H9 (cell line): ENCODE results near the gene TMEM273. TPM values are rescaled to one million over a fixed set of nuclear protein-coding genes. Genes with fewer than 3 reads are reported as not detected.
A peak's percentile ranks its signal among the peaks of the same experiment; 100 is the strongest.

Experiments
- DNase-seq: peaks from one replicate; pipeline ENCODE4 v3.0.0-alpha.2; 2017
- H2AFZ ChIP-seq: one replicate; pipeline ENCODE4 v1.6.1; 2013; ENCODE audit warnings: mild to moderate bottlenecking, low read length, control low read depth, moderate library complexity
- H2AK5ac ChIP-seq: 2 replicates; pipeline ENCODE4 v1.6.1; 2013; ENCODE audit warnings: low read length, control low read depth, mixed read lengths; ENCODE audit not compliant: insufficient read length
- H2BK120ac ChIP-seq: one replicate; pipeline ENCODE4 v1.6.1; 2013; ENCODE audit warnings: low read depth, mild to moderate bottlenecking, low read length, control low read depth, inconsistent platforms; ENCODE audit not compliant: poor library complexity, severe bottlenecking
- H2BK12ac ChIP-seq: 2 replicates; pipeline ENCODE4 v1.6.1; 2013; ENCODE audit warnings: low read length, control low read depth, mixed read lengths, low read depth; ENCODE audit not compliant: insufficient read length
- H2BK15ac ChIP-seq: 2 replicates; pipeline ENCODE4 v1.6.1; 2013; ENCODE audit warnings: low read depth, low read length, control low read depth
- H2BK20ac ChIP-seq: one replicate; pipeline ENCODE4 v1.6.1; 2013; ENCODE audit warnings: low read depth, mild to moderate bottlenecking, low read length, control low read depth, inconsistent platforms; ENCODE audit not compliant: poor library complexity, severe bottlenecking
- H2BK5ac ChIP-seq: 2 replicates; pipeline ENCODE4 v1.6.1; 2013; ENCODE audit warnings: low read length, control low read depth, mixed read lengths; ENCODE audit not compliant: insufficient read length
- H3K14ac ChIP-seq: 2 replicates; pipeline ENCODE4 v1.6.1; 2013; ENCODE audit warnings: low read length, control low read depth; ENCODE audit not compliant: insufficient read depth
- H3K18ac ChIP-seq: 2 replicates; pipeline ENCODE4 v1.6.1; 2013; ENCODE audit warnings: low read depth, mild to moderate bottlenecking, mixed read lengths, low read length, control low read depth; ENCODE audit not compliant: insufficient read length
- H3K23ac ChIP-seq: 2 replicates; pipeline ENCODE4 v1.6.1; 2013; ENCODE audit warnings: low read length, control low read depth, mixed read lengths, low read depth; ENCODE audit not compliant: insufficient read length
- H3K23me2 ChIP-seq: 2 replicates; pipeline ENCODE4 v1.6.1; 2013; ENCODE audit warnings: low read depth, mild to moderate bottlenecking, mixed read lengths, low read length, control low read depth; ENCODE audit not compliant: insufficient read length, poor library complexity, severe bottlenecking
- H3K27ac ChIP-seq: 2 replicates; pipeline ENCODE4 v1.5.1; 2013; ENCODE audit warnings: low read length, control low read depth, mixed read lengths, low read depth; ENCODE audit not compliant: insufficient read length
- H3K27me3 ChIP-seq: 2 replicates; pipeline ENCODE4 v1.6.1; 2013; ENCODE audit warnings: low read length, control low read depth, inconsistent platforms; ENCODE audit not compliant: insufficient read depth
- H3K4ac ChIP-seq: 2 replicates; pipeline ENCODE4 v1.6.1; 2013; ENCODE audit warnings: low read depth, mild to moderate bottlenecking, control low read depth, inconsistent platforms, low read length, moderate library complexity
- H3K4me1 ChIP-seq: 2 replicates; pipeline ENCODE4 v1.6.1; 2013; ENCODE audit warnings: low read length, control low read depth, inconsistent platforms; ENCODE audit not compliant: insufficient read depth
- H3K4me2 ChIP-seq: 2 replicates; pipeline ENCODE4 v1.6.1; 2013; ENCODE audit warnings: low read length, control low read depth, mixed read lengths; ENCODE audit not compliant: insufficient read length, insufficient read depth
- H3K56ac ChIP-seq: 2 replicates; pipeline ENCODE4 v1.6.1; 2013; ENCODE audit warnings: low read depth, mild to moderate bottlenecking, mixed read lengths, low read length, control low read depth; ENCODE audit not compliant: insufficient read length
- H3K79me1 ChIP-seq: 2 replicates; pipeline ENCODE4 v1.6.1; 2013; ENCODE audit warnings: low read depth, mild to moderate bottlenecking, moderate library complexity, low read length, control low read depth, inconsistent platforms; ENCODE audit not compliant: insufficient read depth, poor library complexity, severe bottlenecking
- H3K79me2 ChIP-seq: 2 replicates; pipeline ENCODE4 v1.6.1; 2013; ENCODE audit warnings: low read length, control low read depth, inconsistent platforms; ENCODE audit not compliant: insufficient read depth
- H3K9ac ChIP-seq: 2 replicates; pipeline ENCODE4 v1.6.1; 2013; ENCODE audit warnings: low read length, control low read depth, mixed read lengths; ENCODE audit not compliant: insufficient read length; ENCODE audit errors: extremely low read depth
- H3K9me3 ChIP-seq: one replicate; pipeline ENCODE4 v1.6.1; 2013; ENCODE audit warnings: low read depth, low read length, inconsistent platforms; ENCODE audit not compliant: control insufficient read depth
- H3T11ph ChIP-seq: one replicate; pipeline ENCODE4 v1.6.1; 2013; ENCODE audit warnings: mild to moderate bottlenecking, low read length, control low read depth, inconsistent platforms
- H4K20me1 ChIP-seq: one replicate; pipeline ENCODE4 v1.6.1; 2013; ENCODE audit not compliant: control insufficient read depth, insufficient read length, insufficient read depth
- H4K5ac ChIP-seq: 2 replicates; pipeline ENCODE4 v1.6.1; 2013; ENCODE audit warnings: low read depth, mild to moderate bottlenecking, mixed read lengths, low read length, control low read depth; ENCODE audit not compliant: insufficient read length
- H4K8ac ChIP-seq: replicated peaks from 2 replicates; pipeline ENCODE4 v1.6.1; 2013; ENCODE audit warnings: low read length, control low read depth, mixed read lengths, low read depth; ENCODE audit not compliant: insufficient read length
- H4K91ac ChIP-seq: 2 replicates; pipeline ENCODE4 v1.6.1; 2013; ENCODE audit warnings: low read depth, mild to moderate bottlenecking, moderate library complexity, mixed read lengths, low read length, control low read depth; ENCODE audit not compliant: insufficient read length
- H3K27ac Mint-ChIP-seq, 3 experiments: 2 replicates in 2 of 3; 3 replicates in 1 of 3; pipeline ENCODE4 v1.8.0; 2020 to 2021; ENCODE audit warnings: mixed read lengths in 3 of 3, mild to moderate bottlenecking in 1 of 3, moderate library complexity in 1 of 3
- H3K27me3 Mint-ChIP-seq: 2 replicates; pipeline ENCODE4 v1.8.0; 2021; ENCODE audit warnings: low read depth, mild to moderate bottlenecking, moderate library complexity, mixed read lengths
- H3K36me3 Mint-ChIP-seq, 3 experiments: 2 replicates in 2 of 3; 3 replicates in 1 of 3; pipeline ENCODE4 v1.8.0; 2020 to 2021; ENCODE audit warnings: low read depth in 3 of 3, mixed read lengths in 3 of 3; ENCODE audit not compliant: insufficient read depth in 1 of 3
- H3K4me1 Mint-ChIP-seq, 2 experiments: 2 replicates each; pipeline ENCODE4 v1.8.0; 2020; ENCODE audit warnings: mixed read lengths in 2 of 2
- H3K4me3 Mint-ChIP-seq, 2 experiments: 2 replicates in 1 of 2; 3 replicates in 1 of 2; pipeline ENCODE4 v1.8.0; 2020 to 2021; ENCODE audit warnings: mild to moderate bottlenecking in 2 of 2, mixed read lengths in 2 of 2, moderate library complexity in 1 of 2
- H3K9me3 Mint-ChIP-seq, 2 experiments: 2 replicates in 1 of 2; 3 replicates in 1 of 2; pipeline ENCODE4 v1.8.0; 2020; ENCODE audit warnings: mild to moderate bottlenecking in 2 of 2, mixed read lengths in 2 of 2, moderate library complexity in 1 of 2
- CTCF ChIP-seq: fragments of 200-600 bp; sonication (generic); conservative IDR thresholded peaks from 3 replicates; pipeline ENCODE4 v1.8.0; 2021; ENCODE audit warnings: antibody characterized with exemption, mild to moderate bottlenecking
- WGBS: extraction: QIAGEN DNeasy Blood & Tissue Kit; methylation state at CpG from one replicate; pipeline ENCODE4 v1.1.7; 2013; ENCODE audit warnings: missing lambda C conversion rate, low lambda C conversion rate, mixed read lengths; ENCODE audit not compliant: insufficient read length; ENCODE audit errors: extremely low coverage; 5-methylcytosine and 5-hydroxymethylcytosine counted together
- total RNA-seq: library from RNA; stranded (reverse); gene quantifications from 2 replicates; pipeline ENCODE4 v1.2.1, GENCODE V29; 2021

Gene TMEM273
- total RNA-seq, 1 experiment from 2014 or later: not detected

GRCh38 chr10:49228677-49229076, 40.5 kb upstream of the TMEM273 start:
- H3K4me1 Mint-ChIP-seq: peaks cover 0 to 5% of the 10 kb centered on the region in 2 experiments; a peak in 1 of 4 replicates
- no peaks in the 10 kb centered on the region; a peak in 1 of 7 replicates for H3K36me3 Mint-ChIP-seq
- H3K14ac ChIP-seq: no peak overlapping the region
- peaks cover 0 to 4% of the 10 kb centered on the region in 2 experiments; a peak in 2 of 5 replicates for H3K9me3 Mint-ChIP-seq
- H4K8ac ChIP-seq: no peak overlapping the region
- H2AK5ac ChIP-seq: no peak overlapping the region
- H3K9ac ChIP-seq: no peak overlapping the region
- H4K5ac ChIP-seq: no peak overlapping the region
- H3K4me1 ChIP-seq: no peaks in the 10 kb centered on the region
- H2AFZ ChIP-seq: no peak overlapping the region
- H2BK15ac ChIP-seq: no peak overlapping the region
- no peak overlapping the region for H3K56ac ChIP-seq
- DNase-seq: no peak
- H3T11ph ChIP-seq: no peak overlapping the region
- no peaks in the 10 kb centered on the region for H4K20me1 ChIP-seq
- H3K79me1 ChIP-seq: no peaks in the 10 kb centered on the region
- H3K23me2 ChIP-seq: no peaks in the 10 kb centered on the region
- no peak overlapping the region for H3K4me2 ChIP-seq
- no peak overlapping the region for H3K18ac ChIP-seq
- no peaks in the 10 kb centered on the region for H3K27me3 ChIP-seq
- no peak overlapping the region for H2BK12ac ChIP-seq
- H3K4ac ChIP-seq: no peak overlapping the region
- H3K27ac ChIP-seq: no peak overlapping the region
- H4K91ac ChIP-seq: no peak overlapping the region
- no CpG with 5 or more reads among the region's 20 CpGs for WGBS
- H3K4me3 Mint-ChIP-seq: no peak overlapping the region
- peaks cover 23% of the 10 kb centered on the region for H3K27me3 Mint-ChIP-seq
- 0 out of 3 replicates have a peak, but pooled peaks have one; percentile 7 for TF ChIP-seq CTCF
- no peak overlapping the region for H2BK5ac ChIP-seq
- no peak overlapping the region for H2BK20ac ChIP-seq
- H3K27ac Mint-ChIP-seq: no peak overlapping the region
- no peak overlapping the region for H2BK120ac ChIP-seq
- no peaks in the 10 kb centered on the region for H3K9me3 ChIP-seq
- H3K23ac ChIP-seq: no peak overlapping the region
- no peaks in the 10 kb centered on the region for H3K79me2 ChIP-seq
